RKO (cell line): ENCODE measurements around the gene ZDHHC9.
"Not testable (repeated sequence)": the region's sequence is repeated elsewhere in the genome, so short reads cannot be mapped to it uniquely, and the experiment has no call there.

ENCODE experiments used
- DNase-seq: peaks from one replicate; pipeline ENCODE4 v3.0.0-alpha.2; 2016; ENCODE audit warnings: low spot score

The ZDHHC9 gene

DNA sequence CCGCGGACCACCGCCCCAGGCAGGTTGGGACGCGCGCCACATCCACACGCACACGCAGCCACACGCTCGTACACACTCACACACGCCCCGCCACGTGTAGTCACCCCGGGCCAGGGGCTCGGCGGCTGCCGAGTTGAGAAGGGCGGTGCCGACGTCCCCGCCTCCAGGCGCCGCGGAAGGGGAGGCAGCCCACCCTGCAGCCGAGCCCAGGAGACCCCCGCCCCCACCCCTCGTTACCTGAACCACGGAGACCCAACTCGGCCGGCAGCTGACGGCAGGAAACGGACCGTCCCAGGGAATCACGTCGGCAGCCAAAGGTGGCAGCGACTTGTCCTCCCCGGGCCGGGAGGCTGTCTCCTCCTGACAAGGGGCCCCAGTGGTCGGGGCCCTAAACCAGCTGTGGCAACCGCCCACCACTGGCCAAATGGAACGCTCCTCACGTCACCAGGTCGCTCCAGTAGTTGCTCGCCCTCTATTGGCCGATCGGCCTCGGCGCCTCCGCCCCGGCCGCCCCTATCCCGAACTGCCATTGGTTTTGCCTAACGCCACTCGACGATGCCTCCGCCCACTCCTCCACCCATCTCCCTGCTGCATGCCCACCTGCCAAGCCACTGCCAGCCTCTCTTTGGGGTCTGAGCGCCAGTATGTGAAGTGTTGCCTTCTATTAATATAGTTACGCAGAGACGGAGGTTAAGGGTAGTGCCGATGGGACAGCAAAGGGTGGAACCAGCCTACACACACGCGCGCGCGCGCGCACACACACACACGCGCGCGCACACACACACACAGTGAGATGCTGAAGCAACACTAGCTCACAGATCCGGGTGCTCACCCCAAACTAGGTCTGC lies at the start of gene ZDHHC9:
TSS of gene ZDHHC9 (minus strand) at position 428 of the 848 bp plus-strand sequence. CDS start 1,941 bp downstream, outside the sequence.
- DNase-seq: peak; percentile 86

DNA sequence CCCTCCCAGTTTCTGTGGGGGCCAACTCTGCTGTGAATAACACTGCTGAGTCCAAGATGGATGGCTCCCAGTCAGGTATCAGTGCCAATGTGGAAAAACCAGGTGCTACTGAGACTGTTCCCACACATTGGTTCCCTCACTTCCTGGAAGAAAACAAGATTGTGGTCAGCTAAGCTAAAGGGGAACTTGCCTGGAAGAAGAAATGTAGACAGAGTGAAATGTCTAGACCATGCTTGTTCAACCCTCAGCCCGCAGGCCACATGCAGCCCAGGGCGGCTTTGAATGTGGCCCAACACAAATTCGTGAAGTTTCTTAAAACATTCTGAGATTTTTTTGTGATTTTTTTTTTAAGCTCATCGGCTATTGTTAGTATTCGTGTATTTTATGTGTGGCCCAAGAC lies 33.7 kb upstream of the ZDHHC9 start:
- DNase-seq: no peak

DNA sequence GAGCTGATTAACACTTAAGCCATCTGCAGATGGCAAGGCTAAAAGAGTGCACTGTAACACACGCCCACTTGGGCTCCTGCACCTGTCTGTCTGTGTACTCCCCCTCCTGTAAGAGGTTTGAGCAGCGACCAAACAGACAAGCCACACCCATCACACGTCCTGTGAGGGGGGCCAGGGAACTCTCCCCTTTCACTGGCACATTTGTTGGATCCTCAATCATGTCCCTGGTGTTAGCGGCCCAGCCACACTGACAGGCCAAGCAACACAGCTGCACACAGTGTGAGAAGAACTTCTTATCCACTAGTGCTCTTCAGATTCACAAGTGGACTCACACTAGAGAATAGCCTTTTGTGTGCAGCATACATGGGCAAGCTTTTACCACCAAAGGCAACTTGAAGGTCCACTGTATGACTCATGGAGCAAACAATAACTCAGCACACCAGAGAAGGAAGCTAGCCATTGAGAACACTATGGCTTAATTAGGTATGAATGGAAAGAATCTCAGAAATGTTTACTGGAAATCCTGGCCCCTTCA lies 33.2 kb upstream of the ZDHHC9 start:
- no peak for DNase-seq

DNA sequence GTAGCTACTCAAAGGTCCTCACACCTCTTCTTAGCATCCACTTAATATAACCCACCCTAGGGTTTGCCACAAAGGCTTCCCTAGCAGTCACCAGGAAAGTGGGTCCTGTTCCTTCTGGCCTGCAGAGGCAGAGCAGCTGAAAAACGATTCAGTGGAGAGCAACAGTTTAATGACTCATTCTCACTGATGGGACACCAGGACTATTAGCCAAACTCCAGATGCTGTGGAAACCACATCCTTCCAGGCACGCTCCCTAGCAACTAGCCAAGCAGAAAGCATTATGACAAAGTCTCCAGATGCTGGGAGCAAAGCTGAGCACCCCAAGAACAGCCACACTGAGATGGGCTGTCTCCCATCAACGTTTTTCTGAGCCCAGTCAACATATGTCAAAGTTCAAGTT lies 32.0 kb upstream of the ZDHHC9 start:
- peak; percentile 57 for DNase-seq

DNA sequence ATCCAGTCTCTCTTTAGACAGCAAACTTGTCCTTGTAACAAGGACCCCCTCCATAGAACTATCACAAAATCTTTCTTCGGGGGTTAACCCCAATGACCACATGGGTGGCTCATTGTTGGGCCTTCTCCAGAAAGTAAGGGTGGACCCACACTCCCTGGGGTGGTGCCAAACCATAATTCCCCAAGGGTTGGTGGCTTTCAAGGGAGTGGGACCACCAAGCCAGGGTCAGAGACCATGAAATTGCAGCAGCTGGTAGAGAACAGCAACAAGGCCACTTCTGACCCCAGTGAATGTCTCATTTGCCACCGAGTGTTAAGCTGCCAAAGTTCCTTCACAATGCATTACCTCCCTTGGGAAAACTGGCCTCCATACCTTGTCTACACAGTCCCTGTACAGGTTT lies 28.8 kb upstream of the ZDHHC9 start:
- DNase-seq: no peak

DNA sequence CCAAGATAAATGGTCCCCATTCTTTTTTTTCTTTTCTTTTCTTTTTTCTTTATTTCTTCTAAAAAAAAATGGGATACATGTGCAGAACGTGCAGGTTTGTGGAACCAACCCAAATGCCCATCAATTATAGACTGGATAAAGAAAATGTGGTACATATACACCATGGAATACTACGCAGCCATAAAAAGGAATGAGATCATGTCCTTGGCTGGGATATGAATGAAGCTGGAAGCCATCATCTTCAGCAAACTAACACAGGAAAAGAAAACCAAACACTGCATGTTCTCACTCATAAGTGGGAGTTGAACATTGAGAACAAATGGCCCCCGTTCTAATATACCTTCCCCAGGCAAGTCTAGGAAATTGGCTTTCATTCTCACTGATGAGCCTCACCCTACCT lies 22.6 kb upstream of the ZDHHC9 start:
- not testable (repeated sequence) for DNase-seq

DNA sequence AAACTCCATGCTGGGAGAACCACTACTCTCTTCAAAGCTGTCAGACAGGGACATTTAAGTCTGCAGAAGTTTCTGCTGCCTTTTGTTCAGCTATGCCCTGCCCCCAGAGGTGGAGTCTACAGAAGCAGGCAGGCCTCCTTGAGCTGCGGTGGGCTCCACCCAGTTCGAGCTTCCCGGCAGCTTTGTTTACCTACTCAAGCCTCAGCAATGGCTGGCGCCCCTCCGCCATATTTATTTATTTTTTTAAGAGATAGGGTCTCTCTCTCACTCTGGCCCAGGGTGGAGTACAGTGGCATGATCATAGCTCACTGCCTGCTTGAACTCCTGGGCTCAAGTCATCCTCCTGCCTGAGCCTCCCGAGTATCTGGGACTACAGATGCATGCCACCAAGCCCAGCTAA lies 15.4 kb upstream of the ZDHHC9 start:
- not testable (repeated sequence) for DNase-seq

DNA sequence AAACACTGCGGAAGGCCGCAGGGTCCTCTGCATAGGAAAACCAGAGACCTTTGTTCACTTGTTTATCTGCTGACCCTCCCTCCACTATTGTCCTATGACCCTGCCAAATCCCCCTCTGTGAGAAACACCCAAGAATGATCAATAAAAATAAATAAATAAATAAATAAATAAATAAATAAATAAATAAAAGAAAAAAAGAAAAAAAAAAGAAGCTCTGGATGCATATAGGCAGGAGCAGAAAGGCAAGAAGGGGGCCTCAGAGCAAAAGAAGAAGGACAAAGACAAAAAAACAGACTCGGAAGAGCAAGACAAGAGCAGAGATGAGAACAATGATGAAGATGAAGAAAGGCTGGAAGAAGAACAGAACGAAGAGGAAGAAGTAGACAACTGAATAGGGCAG lies 8.1 kb upstream of the ZDHHC9 start:
- DNase-seq: not testable (repeated sequence)

DNA sequence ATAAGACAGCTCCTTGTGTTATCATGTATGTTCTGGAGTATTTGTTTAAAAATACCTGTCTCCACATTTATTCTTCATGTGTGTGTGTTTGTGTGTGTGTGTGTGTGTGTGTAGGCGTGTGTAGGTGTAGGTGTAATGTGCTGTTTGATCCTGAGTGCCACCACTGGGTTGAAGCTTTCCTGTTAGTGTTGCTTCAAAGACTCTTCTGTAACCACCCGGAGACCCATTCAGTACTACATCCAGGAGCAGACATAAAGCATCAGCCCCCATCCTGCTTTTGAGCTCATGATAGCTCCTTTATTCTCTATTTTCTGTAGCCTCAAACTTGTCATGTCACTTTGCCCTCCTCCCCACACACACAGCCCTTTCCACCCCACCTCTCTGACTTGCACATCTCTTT lies 3.0 kb upstream of the ZDHHC9 start:
- no peak for DNase-seq

DNA sequence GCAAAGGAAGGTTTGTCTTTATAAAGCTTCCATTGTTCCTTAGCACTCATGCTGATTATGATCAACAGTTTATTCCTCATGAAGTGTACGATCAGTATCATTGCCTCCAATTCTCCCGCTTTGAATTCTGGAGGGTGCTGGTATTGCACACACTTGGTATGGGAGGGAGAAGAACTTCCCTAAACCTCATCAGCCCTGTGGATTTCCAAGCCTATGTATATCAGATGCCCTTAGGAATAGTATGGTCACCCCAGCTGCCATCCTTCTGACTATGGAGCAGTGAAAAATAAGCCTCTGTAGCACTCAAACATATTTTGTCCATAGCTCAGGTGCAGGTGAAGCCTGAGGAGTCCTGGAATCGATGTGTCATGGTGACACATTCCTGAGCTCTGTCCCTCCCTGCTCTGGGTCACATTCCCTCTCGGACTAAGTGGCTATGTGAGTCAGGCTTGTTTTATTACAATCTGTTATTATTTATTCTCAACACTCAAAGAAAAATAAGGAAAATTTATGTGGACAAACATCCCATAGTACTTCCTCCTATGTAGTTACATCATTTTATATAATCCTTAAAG lies 2.0 kb upstream of the ZDHHC9 start:
- peak; percentile 18 for DNase-seq

DNA sequence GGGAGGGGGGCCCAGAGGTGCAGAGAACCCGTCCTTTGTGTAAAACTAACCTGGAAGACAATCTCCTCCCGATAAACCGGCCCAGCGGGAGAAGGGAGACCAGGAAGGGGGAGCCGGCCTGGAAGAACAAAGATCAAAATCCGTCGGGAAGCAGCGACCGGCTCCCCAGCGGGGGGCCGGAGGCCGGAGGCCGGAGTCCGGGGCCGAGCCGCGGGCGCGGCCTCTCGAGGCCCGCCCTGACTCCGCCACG lies 552 bp downstream of the ZDHHC9 start:
- peak; percentile 9 for DNase-seq

DNA sequence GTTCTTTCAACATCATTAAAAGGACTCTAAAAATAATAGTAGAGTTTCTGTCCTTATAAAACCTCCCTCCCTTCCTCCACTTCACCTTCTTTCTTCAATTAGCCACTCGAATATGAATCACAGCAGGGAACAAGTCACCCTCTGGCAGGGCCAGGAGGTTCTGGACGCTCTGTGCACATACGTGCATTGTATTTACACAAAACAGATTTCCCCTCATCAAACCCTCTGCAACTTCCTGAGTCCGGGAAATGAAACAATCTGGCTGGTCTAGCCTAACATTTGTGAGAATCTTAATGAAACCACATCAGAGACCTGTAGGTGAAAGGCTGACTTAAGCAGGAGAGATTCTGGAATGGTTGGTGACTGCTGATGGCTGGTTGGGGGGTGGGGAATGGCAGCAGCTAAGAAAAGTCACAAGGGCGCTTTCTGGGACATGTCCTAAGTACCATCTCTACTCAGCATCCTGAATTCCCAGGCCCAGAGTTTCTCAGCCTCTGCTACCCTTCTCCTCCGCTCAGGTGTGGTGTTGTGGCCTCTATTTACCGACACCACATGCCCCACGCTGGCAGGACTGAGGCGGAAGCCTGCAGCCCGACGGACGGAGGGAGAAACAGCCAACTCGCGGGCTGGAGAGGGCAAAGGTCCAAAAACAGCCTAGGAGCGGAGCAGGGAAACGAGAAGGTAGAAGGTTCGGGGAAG lies 1.0 kb downstream of the ZDHHC9 start:
- DNase-seq: peak; percentile 59

DNA sequence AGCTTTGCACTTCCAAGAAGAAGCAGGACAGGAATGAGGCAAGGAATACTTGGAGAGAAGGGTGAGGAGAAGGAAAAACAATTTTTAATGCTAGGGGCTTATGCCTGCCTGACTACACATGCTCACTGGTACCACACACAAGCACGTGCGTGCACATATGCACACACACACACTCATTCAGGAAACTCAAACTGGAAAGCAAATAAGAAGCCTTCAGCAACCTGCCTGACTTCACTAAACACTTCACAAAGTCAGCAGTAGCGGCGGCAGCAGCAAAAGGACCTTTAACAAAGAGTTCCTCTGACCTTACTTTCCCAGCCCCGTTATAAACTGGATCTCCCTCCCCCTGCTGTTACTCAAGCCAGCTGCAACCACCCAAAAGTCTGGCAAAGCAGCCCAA lies 3.3 kb downstream of the ZDHHC9 start:
- no peak for DNase-seq

DNA sequence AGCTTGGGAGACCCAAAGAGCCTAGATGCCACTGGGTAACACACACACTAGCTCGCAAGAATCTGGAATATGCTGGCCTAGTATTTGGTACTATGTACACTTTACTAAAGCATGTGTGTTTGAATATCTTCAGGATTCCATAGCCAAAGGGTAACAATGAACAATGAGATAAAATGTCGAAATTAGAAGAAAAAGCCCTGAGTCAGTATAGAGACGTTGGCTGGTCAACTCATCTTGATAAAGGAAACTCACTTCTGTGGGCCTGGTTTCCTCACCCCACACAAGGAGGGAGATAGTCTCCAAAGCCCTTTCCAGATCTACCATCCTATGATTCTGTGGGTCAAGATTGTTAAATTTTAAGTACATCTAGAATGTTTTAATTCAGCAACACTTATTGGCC lies 6.9 kb downstream of the ZDHHC9 start:
- no peak for DNase-seq

DNA sequence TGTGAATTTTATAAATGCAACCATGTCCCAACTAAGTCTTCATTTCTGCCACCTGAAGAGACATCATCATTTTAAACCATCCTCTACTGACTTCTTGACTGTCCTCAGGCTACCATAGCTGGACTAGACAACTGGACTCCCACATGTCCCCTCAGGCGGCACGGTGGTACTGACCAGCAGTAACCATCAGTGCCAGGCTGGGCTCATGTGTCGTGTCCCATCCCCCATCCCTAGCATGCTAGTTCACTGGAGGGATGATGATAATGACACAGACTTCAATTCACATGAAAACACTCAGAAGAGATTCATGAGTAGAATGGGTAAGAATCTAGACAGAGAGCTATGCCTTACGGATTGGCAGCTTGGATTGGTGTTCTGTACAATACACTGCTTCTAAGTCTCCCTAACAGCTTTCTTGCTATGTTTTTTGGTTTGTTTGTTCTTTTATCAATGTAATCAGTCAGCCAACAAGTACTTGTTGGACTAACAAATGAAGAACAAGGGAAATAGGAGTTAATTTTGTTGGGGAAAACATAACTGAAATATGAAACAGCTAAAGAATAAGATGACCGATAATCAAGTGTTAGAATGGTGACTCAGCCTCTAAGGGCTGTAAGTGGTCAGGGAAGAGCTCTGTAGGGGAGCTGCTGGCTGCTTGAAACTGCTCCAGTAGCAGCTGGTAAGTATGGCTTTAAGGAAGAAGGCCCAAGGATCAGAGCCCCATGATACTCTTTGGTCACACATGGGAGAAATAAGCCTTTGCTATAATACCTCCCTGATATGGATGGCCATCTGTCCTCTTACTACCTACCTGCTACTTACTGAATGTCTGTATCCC lies 10.3 kb downstream of the ZDHHC9 start:
- peak; percentile 9 for DNase-seq

DNA sequence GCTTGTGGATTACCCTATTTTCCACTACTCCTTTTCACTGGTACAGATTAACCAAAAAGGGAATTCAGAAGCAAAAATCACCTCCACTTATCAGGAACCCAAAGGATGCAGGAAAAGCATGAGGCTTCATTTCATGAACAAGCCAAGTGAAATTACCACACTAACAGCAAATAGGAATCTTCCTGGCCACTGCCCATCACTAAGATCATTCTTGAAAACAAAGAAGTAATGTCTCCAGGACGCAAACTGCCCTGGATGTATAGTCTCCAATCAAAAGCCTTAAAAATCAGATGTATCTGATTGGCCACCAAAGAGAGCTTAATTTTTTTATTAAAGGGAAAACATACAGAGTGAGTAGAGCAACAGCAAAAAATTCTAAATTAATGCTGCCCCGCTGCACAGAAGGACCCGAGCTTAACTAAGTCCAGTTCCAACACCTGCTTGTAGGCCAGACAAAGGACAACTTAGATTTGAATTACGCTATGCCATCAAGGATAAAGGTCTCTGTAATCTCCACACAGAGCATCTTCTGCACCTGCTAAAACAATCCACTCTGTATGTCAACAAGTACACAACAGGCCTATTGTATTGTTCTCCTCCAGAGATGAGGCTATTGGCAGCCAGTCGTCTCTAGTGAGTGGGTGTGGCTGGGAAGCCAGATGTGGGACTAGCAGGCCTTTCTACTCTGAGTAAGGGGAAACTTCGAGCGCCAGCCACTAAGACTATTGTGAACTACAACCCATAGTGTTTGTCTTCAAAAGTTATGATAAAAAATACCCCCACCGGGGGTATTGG lies 12.4 kb downstream of the ZDHHC9 start:
- DNase-seq: no peak

DNA sequence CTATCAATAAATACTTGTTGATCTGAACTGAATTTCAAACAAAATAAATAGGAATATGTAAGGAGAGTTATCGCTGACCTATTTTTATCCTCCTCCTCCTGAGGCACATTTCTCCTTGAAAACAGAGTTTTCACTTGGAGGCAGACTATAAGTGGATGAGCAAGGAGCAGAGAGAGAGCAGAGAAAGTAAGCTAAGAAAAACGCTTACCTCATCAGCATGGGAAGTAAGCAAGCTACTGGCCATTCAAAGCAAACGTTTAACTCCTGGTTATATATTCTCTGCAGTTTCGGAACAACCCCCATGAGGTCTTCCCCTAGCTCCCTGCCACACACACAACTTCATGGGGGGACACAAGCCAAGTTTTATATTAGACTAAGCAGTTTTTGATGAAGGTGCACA lies 13.2 kb downstream of the ZDHHC9 start:
- no peak for DNase-seq

DNA sequence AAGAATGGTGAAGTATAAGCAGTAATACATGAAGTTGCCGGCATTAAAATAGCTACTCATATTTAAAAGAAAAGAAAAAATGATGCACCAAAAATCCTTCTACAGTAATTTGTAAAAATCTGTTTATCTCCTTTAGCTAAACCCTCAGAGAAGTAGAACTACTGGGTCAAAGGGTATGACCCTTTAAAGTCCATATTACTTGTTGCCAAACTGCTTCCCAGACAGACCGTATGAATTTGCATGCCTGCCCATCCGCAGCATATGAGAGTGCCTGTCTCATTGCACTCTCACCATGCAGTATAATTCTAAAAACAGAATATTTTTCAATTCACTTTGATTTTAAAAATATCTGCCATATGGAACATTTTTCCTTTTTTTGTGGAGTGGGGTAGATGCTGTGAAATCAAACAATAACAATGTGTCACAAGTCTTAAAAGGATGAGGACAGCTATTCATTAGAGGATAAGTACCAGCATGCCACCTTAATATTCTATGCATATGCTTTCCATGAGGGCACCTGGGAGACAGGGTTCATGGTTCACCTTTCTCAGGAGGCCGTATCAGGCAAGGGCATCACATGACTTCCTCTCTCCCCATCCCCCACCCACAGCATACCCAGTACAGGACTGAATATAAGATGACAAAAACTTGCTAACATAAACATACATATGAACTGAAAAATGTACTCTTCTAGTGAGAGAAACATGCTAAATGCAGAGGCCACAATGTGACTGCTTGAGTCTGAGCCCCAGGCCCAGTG lies 17.8 kb downstream of the ZDHHC9 start:
- DNase-seq: no peak

DNA sequence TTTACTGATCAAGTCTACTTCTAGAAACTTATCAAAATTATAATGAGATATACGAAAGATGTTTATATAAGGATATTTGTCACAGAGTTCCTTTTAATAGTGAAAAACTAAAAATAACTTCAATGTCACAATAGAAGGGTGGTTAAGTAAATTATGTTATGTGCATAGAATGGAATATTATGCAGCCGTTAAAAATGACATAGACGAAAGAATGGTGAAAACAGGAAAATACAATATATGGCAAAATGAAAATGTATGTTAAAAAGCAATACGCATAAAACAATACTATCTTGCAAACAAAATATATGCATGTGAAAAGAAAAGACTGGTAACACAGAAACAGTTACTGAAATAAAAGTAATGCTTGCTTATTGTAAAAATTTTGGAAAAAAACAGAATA lies 19.1 kb downstream of the ZDHHC9 start:
- no peak for DNase-seq

DNA sequence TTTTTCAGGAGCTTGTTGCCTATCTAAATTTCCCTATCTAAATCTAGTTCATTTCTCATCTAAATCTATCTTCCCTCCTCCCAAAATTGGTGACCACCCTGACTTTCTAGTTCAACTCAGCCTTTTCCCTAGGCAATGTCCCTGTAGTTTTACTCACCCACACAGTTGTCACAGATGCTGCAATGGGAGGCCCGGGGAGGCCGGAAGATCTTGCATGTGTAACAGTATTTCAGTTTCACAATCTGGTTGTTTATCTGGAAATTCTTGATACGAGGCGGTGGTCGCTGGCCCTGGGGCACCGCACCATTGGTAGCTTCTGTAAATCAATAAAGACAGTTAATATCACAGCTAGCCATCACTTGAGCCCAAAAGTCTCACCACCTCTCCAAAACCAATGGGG lies 20.2 kb downstream of the ZDHHC9 start:
- no peak for DNase-seq

DNA sequence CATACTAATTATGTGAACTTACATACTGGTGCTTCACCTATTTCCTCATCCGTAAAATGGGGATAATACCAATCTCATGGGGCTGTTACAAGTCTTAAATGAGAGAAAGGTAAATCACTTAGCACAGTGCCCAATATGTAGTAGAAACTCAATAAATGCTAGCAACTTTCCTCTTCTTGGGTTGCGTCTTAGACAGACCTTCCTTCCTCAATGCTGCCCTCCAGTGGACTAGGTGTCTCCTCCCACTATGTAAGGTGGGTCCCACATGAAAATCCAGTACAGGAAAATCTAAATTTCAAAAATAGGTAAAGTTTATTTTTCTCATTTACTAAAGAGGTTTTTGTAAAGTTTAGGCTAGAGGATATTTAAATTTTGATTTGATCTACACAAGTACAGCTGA lies 20.6 kb downstream of the ZDHHC9 start:
- DNase-seq: peak; percentile 48
